WERI-Rb-1 (cell line): ENCODE measurements around the gene NLE1.
"Not testable (repeated sequence)": the region's sequence is repeated elsewhere in the genome, so short reads cannot be mapped to it uniquely, and the experiment has no call there.

Experiments used
- DNase-seq: peaks from one replicate; pipeline ENCODE4 v3.0.0-alpha.2; 2020
- H3K27ac ChIP-seq: fragments of 250-450 bp; sonication (Bioruptor Pico); 2 replicates; pipeline ENCODE4 v1.5.1; 2020; ENCODE audit warnings: mild to moderate bottlenecking, moderate library complexity
- H3K27me3 ChIP-seq: fragments of 250-450 bp; sonication (Bioruptor Pico); 2 replicates; pipeline ENCODE4 v1.5.1; 2021; ENCODE audit warnings: mild to moderate bottlenecking, low read depth, moderate library complexity; ENCODE audit not compliant: insufficient read depth, severe bottlenecking
- H3K36me3 ChIP-seq: fragments of 250-450 bp; sonication (Bioruptor Pico); 2 replicates; pipeline ENCODE4 v1.5.1; 2020; ENCODE audit warnings: mild to moderate bottlenecking, moderate library complexity
- H3K4me3 ChIP-seq: 2 replicates; pipeline ENCODE4 v1.5.1; 2011; ENCODE audit warnings: low read depth, mild to moderate bottlenecking, control low read depth, low read length
- H3K9me3 ChIP-seq: fragments of 250-450 bp; sonication (Bioruptor Pico); 2 replicates; pipeline ENCODE4 v1.5.1; 2021; ENCODE audit warnings: mild to moderate bottlenecking, moderate library complexity; ENCODE audit not compliant: severe bottlenecking
- TF ChIP-seq, protein P1 (sequence below): IDR thresholded peaks from 2 replicates; pipeline ENCODE4 v1.5.1; 2011; ENCODE audit warnings: low read depth, mild to moderate bottlenecking, control low read depth, inconsistent platforms, low read length

NLE1 gene

DNA sequence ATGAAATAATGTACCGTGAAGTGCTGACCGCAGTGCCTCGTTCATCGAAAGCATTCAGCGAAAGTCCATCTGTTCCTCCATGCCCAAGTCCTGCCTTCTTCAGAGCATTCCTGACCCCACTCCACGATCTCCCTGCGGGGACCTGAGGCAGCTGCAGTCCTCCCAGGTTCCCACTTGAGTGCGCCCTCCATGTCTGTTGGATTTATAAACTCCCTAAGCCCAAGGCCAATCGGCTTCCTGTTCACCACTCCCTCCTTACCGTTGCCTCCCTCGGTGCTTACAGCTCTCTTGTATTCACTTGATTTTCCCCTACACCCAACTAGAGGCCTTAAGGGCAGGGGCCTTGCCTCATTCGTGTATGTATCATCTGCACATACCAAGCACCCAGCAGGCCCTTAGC lies 25.3 kb downstream of the NLE1 start:
- H3K27ac ChIP-seq: no peak overlapping the region

GRCh38 chr17:35110791-35111190 lies 31.3 kb downstream of the NLE1 start:
- not testable (repeated sequence) for H3K27me3 ChIP-seq, DNase-seq, H3K36me3 ChIP-seq, H3K27ac ChIP-seq, H3K9me3 ChIP-seq, H3K4me3 ChIP-seq

More for the DNA sequence above, 25.3 kb downstream of the NLE1 start:
- H3K36me3 ChIP-seq: peaks cover 3% of the 10 kb centered on the region; the same call in 1 of the 2 replicates
- TF ChIP-seq, protein P1, sequence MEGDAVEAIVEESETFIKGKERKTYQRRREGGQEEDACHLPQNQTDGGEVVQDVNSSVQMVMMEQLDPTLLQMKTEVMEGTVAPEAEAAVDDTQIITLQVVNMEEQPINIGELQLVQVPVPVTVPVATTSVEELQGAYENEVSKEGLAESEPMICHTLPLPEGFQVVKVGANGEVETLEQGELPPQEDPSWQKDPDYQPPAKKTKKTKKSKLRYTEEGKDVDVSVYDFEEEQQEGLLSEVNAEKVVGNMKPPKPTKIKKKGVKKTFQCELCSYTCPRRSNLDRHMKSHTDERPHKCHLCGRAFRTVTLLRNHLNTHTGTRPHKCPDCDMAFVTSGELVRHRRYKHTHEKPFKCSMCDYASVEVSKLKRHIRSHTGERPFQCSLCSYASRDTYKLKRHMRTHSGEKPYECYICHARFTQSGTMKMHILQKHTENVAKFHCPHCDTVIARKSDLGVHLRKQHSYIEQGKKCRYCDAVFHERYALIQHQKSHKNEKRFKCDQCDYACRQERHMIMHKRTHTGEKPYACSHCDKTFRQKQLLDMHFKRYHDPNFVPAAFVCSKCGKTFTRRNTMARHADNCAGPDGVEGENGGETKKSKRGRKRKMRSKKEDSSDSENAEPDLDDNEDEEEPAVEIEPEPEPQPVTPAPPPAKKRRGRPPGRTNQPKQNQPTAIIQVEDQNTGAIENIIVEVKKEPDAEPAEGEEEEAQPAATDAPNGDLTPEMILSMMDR: peak; percentile 28; the same call in 1 of the 2 replicates
- H3K27me3 ChIP-seq: no peaks in the 10 kb centered on the region
- no peaks in the 10 kb centered on the region for H3K9me3 ChIP-seq
- H3K4me3 ChIP-seq: no peak overlapping the region
- peak; percentile 21 for DNase-seq

DNA sequence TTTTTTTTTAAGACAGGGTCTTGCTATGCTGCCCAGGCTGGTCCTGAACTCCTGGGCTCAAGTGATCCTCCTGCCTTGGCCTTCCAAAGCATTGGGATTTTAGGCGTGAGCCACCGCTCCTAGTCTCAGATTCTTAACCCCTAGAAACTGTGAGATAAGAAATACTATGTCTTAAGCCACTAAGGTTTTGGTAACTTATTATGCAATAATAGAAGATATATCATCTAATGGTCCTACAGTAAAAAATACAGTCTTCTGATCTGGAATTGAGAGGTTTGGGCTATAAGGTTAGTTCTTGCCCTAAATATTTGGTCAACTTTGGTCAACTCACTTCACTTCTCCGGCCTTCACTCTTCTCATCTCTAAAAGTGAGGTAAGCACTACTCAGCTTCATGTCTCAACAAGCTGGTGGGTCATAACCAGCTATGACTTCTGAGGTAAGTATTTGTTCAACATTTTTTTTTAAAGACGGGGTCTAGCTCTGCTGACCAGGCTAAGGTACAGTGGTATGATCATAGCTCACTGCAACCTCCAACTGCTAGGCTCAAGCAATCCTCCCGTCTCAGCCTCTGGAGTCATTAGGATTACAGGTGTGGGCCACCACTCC lies 37.2 kb downstream of the NLE1 start:
- no peak for DNase-seq
- H3K36me3 ChIP-seq: peaks cover 14% of the 10 kb centered on the region
- no peak overlapping the region for H3K4me3 ChIP-seq
- TF ChIP-seq, protein P1: no peak
- H3K27me3 ChIP-seq: no peaks in the 10 kb centered on the region
- H3K9me3 ChIP-seq: no peaks in the 10 kb centered on the region
- no peak overlapping the region for H3K27ac ChIP-seq

- DNase-seq: no peak
- Histone ChIP-seq H3K9me3 (no peaks in the 10 kb centered on the region), H3K27ac (no peak overlapping the region), H3K36me3 (peaks cover 14% of the 10 kb centered on the region), H3K27me3 (no peaks in the 10 kb centered on the region), H3K4me3 (no peak overlapping the region)
- TF ChIP-seq, protein P1: no peak
Observed at GRCh38 chr17:35103271-35103670, 38.8 kb downstream of the NLE1 start.

DNA sequence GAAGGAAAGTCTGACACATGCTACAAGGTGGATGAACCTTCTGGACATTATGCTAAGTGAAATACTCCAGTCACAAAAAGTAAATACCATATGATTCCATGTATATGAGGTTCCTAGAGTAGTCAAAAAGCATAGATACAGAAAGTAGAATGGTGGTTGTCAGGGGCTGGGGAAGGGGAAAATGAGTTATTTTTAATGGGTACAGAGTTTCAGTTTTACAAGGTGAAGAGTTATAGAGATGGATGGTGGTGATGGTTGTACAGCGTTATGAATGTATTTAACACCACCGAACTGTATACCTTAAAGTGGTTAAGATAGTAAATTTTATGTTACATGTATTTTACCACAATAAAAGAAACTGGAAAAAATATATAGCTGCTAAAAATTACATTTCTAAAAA lies 40.4 kb downstream of the NLE1 start:
- no peak for DNase-seq
- no peaks in the 10 kb centered on the region for H3K27me3 ChIP-seq
- no peaks in the 10 kb centered on the region for H3K9me3 ChIP-seq
- H3K4me3 ChIP-seq: no peak overlapping the region
- peaks cover 14% of the 10 kb centered on the region for H3K36me3 ChIP-seq
- TF ChIP-seq, protein P1: no peak
- H3K27ac ChIP-seq: no peak overlapping the region

GRCh38 chr17:35101036-35101435 lies 41.1 kb downstream of the NLE1 start:
- DNase-seq: no peak
- Histone ChIP-seq H3K27me3 (no peaks in the 10 kb centered on the region), H3K36me3 (peaks cover 11% of the 10 kb centered on the region), H3K9me3 (no peaks in the 10 kb centered on the region), H3K4me3 (no peak overlapping the region), H3K27ac (no peak overlapping the region)
- TF ChIP-seq, protein P1: no peak
